ACC112 (cell line): ENCODE data around the gene PMPCA.

Source experiments
- H2AFZ ChIP-seq: fragments of 200-600 bp; sonication (generic); one replicate; pipeline ENCODE4 v1.6.0; 2017; ENCODE audit warnings: antibody characterized with exemption, low read length; ENCODE audit not compliant: unreplicated experiment
- H3K27ac ChIP-seq: fragments of 200-600 bp; sonication (generic); 2 replicates; pipeline ENCODE4 v1.5.1; 2014; ENCODE audit warnings: low read depth, mild to moderate bottlenecking, antibody characterized with exemption, low read length, moderate library complexity
- H3K27me3 ChIP-seq: fragments of 200-600 bp; sonication (generic); 2 replicates; pipeline ENCODE4 v1.6.1; 2014; ENCODE audit warnings: mild to moderate bottlenecking, antibody characterized with exemption, low read length, moderate library complexity, mixed read lengths; ENCODE audit not compliant: insufficient read depth
- H3K36me3 ChIP-seq: fragments of 200-600 bp; sonication (generic); 2 replicates; pipeline ENCODE4 v1.6.1; 2016; ENCODE audit warnings: mild to moderate bottlenecking, antibody characterized with exemption, low read length, moderate library complexity, mixed read lengths; ENCODE audit not compliant: insufficient read depth
- H3K4me1 ChIP-seq: fragments of 200-600 bp; sonication (generic); one replicate; pipeline ENCODE4 v1.6.1; 2016; ENCODE audit warnings: low read length, mixed read lengths; ENCODE audit not compliant: insufficient read depth, unreplicated experiment, control insufficient read depth
- H3K4me3 ChIP-seq: fragments of 200-600 bp; sonication (generic); 2 replicates; pipeline ENCODE4 v1.5.1; 2014; ENCODE audit warnings: mild to moderate bottlenecking, low read depth, low read length
- H3K79me2 ChIP-seq: fragments of 200-600 bp; sonication (generic); one replicate; pipeline ENCODE4 v1.6.0; 2016; ENCODE audit warnings: low read length; ENCODE audit not compliant: control insufficient read depth, unreplicated experiment, insufficient read depth

The PMPCA gene

DNA sequence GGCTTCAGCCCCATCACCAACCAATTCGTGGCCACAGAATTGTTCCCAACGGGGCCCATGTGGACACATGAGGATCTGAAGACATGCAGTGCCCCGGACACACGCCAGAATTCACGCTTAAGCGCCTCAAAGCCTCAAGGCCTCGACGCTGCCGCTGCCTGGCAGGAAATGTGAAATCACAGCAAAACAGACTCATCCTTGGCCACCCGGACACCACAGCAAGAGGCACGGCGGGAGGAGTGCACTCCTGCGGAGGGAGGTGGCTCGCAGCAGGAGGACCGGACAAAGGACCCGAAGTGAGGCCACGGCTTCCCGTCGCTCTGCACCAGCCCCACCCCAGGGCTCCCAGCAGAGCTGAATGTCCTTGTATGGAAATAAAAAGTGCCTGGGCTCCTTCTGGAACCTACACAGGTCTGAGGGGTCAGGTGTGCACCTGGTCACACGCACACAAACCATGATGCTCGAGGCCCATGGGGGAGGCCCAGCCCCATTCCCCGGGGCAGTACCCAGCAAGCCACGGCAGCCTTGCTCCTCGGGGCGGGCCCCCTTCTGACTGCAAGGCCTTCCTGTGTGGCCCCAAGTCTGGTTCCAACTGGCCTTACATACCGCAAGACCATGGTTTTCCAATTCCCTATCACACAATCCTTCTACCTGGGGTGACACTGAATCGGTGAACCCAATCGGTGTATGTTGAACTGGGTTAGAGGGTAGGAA lies 62.3 kb downstream of the PMPCA start:
- Histone ChIP-seq H3K4me1 (no peaks in the 10 kb centered on the region), H2AFZ (no peak overlapping the region), H3K79me2 (peaks cover 75% of the 10 kb centered on the region), H3K36me3 (peaks cover 43% of the 10 kb centered on the region), H3K27ac (no peak overlapping the region), H3K27me3 (no peaks in the 10 kb centered on the region), H3K4me3 (no peak overlapping the region)

DNA sequence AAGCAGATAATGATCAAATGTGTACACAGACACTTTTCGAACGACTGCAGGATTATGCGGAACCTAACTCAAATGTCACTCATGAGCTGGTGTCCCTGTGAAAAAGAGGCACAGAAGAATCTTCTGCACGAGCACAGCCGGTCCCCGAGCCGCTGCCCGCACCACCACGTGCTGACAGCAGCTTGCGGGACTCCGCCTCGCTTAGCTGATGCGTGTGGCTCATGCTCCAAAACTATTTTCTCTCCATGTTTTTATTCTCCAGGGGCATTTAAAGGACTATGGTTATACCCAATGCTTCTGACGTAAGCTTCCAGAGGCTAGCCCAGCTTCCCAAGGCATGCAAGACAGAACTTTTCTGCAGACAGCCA lies 62.9 kb downstream of the PMPCA start:
- Histone ChIP-seq H3K27ac (no peak overlapping the region), H3K27me3 (no peaks in the 10 kb centered on the region), H2AFZ (no peak overlapping the region), H3K4me3 (no peak overlapping the region), H3K79me2 (peaks cover 80% of the 10 kb centered on the region), H3K4me1 (no peaks in the 10 kb centered on the region), H3K36me3 (peaks cover 41% of the 10 kb centered on the region)
